Spinal cord (tissue), 10 donors: ENCODE results near the gene VPS54. TPM values are rescaled to one million over a fixed set of nuclear protein-coding genes. Genes with fewer than 3 reads are reported as not detected.
"Not testable (repeated sequence)": the region's sequence is repeated elsewhere in the genome, so short reads cannot be mapped to it uniquely, and the experiment has no call there.

Experiments
- DNase-seq, 6 donors: peaks; one replicate each; pipeline versions ENCODE4 v3.0.0 to v3.0.0-alpha.2; 2013 to 2015; ENCODE audit warnings: low spot score in 6 of 6, low read depth in 4 of 6
- H3K27ac ChIP-seq: one replicate; pipeline ENCODE4 v1.5.1; 2013; ENCODE audit warnings: low read depth, low read length, control low read depth
- H3K27me3 ChIP-seq: one replicate; pipeline ENCODE4 v1.6.1; 2013; ENCODE audit warnings: low read length; ENCODE audit not compliant: control insufficient read depth, insufficient read depth
- H3K36me3 ChIP-seq: one replicate; pipeline ENCODE4 v1.6.1; 2013; ENCODE audit warnings: low read length; ENCODE audit not compliant: control insufficient read depth, insufficient read depth
- H3K4me1 ChIP-seq: one replicate; pipeline ENCODE4 v1.6.1; 2013; ENCODE audit warnings: low read length; ENCODE audit not compliant: control insufficient read depth, insufficient read depth
- H3K4me3 ChIP-seq: one replicate; pipeline ENCODE4 v1.5.1; 2013; ENCODE audit warnings: low read depth, low read length, control low read depth
- H3K9me3 ChIP-seq: one replicate; pipeline ENCODE4 v1.6.1; 2013; ENCODE audit warnings: low read length; ENCODE audit not compliant: control insufficient read depth, insufficient read depth
- WGBS: methylation state at CpG from one replicate; pipeline ENCODE4 v1.1.5; 2013; ENCODE audit warnings: missing lambda C conversion rate; ENCODE audit not compliant: insufficient coverage; 5-methylcytosine and 5-hydroxymethylcytosine counted together
- polyA plus RNA-seq, 2 donors: library from polyadenylated mRNA; unstranded; fragments of 120-200 nt; gene quantifications; one replicate each; pipeline ENCODE4 v1.2.1, GENCODE V29; 2013; ENCODE audit not compliant: insufficient read length in 2 of 2
- total RNA-seq, 2 donors: library from RNA; depleted of rRNA in 1 of 2; stranded (reverse); fragments of 120-200 nt in 1 of 2; fragments of >200 nt in 1 of 2; gene quantifications; one replicate each; pipeline versions ENCODE4 v1.2.3 to v1.2.4, GENCODE V29; 2013 to 2014
- donor health status: healthy.

Gene VPS54
- total and polyA plus RNA-seq, 4 donors: 25.5 to 42.8 (median 30.1) TPM

GRCh38 chr2:63994329-63995070 lies 24.7 kb downstream of the VPS54 start:
- not testable (repeated sequence) for H3K4me3 ChIP-seq, H3K27me3 ChIP-seq, DNase-seq, H3K27ac ChIP-seq, H3K4me1 ChIP-seq, H3K36me3 ChIP-seq, H3K9me3 ChIP-seq
- whole genome bisulfite sequencing: 100% methylated on average over 3 of the region's 9 CpGs

GRCh38 chr2:63993871-63994270 lies 25.4 kb downstream of the VPS54 start:
- H3K36me3 ChIP-seq: no peaks in the 10 kb centered on the region
- H3K9me3 ChIP-seq: no peaks in the 10 kb centered on the region
- H3K27me3 ChIP-seq: no peaks in the 10 kb centered on the region
- H3K4me1 ChIP-seq: no peaks in the 10 kb centered on the region
- H3K4me3 ChIP-seq: no peak overlapping the region
- no peak overlapping the region for H3K27ac ChIP-seq
- DNase-seq: no peak
- 90% methylated on average over 4 of the region's 5 CpGs for WGBS

GRCh38 chr2:63993130-63993584 lies 26.1 kb downstream of the VPS54 start:
- not testable (repeated sequence) for H3K27ac ChIP-seq, H3K4me1 ChIP-seq, H3K27me3 ChIP-seq, H3K36me3 ChIP-seq, H3K9me3 ChIP-seq, H3K4me3 ChIP-seq
- WGBS: 73% methylated on average over 7 of the region's 9 CpGs
- DNase-seq: peak in 1 of 6 donors; percentile 6

- no peaks in the 10 kb centered on the region for H3K4me1 ChIP-seq
- H3K36me3 ChIP-seq: no peaks in the 10 kb centered on the region
- no peak for DNase-seq
- H3K9me3 ChIP-seq: no peaks in the 10 kb centered on the region
- WGBS: 84% methylated on average over 2 of the region's 13 CpGs
- no peaks in the 10 kb centered on the region for H3K27me3 ChIP-seq
- no peak overlapping the region for H3K4me3 ChIP-seq
- no peak overlapping the region for H3K27ac ChIP-seq
These were observed 27.1 kb downstream of the VPS54 start for GRCh38 chr2:63992061-63992685.

GRCh38 chr2:63991173-63991999 lies 27.8 kb downstream of the VPS54 start:
- H3K4me3 ChIP-seq, H3K9me3 ChIP-seq, H3K36me3 ChIP-seq, H3K27ac ChIP-seq, DNase-seq, H3K4me1 ChIP-seq, H3K27me3 ChIP-seq: not testable (repeated sequence)
- WGBS: 94% methylated on average over 7 of the region's 12 CpGs

- no peak overlapping the region for H3K4me3 ChIP-seq
- H3K9me3 ChIP-seq: no peaks in the 10 kb centered on the region
- H3K27me3 ChIP-seq: no peaks in the 10 kb centered on the region
- no peaks in the 10 kb centered on the region for H3K36me3 ChIP-seq
- 89% methylated on average over 11 of the region's 12 CpGs for WGBS
- no peak overlapping the region for H3K27ac ChIP-seq
- no peak for DNase-seq
- no peaks in the 10 kb centered on the region for H3K4me1 ChIP-seq
These were observed 29.2 kb downstream of the VPS54 start for GRCh38 chr2:63990072-63990471.

- H3K27ac ChIP-seq, H3K4me3 ChIP-seq, H3K4me1 ChIP-seq, H3K9me3 ChIP-seq, DNase-seq, H3K27me3 ChIP-seq, H3K36me3 ChIP-seq: not testable (repeated sequence)
- WGBS: 93% methylated on average over 11 of the region's 12 CpGs
These were observed 30.3 kb downstream of the VPS54 start for GRCh38 chr2:63988842-63989436.

GRCh38 chr2:63984606-63985359 lies 34.4 kb downstream of the VPS54 start:
- DNase-seq: no peak
- Histone ChIP-seq H3K4me1 (no peaks in the 10 kb centered on the region), H3K27me3 (no peaks in the 10 kb centered on the region), H3K9me3 (no peaks in the 10 kb centered on the region), H3K4me3 (no peak overlapping the region), H3K36me3 (no peaks in the 10 kb centered on the region), H3K27ac (no peak overlapping the region)
- 90% methylated on average over 1 of the region's 6 CpGs for WGBS

- no peak overlapping the region for H3K27ac ChIP-seq
- no CpG with 5 or more reads among the region's 2 CpGs for WGBS
- H3K9me3 ChIP-seq: no peaks in the 10 kb centered on the region
- H3K36me3 ChIP-seq: no peaks in the 10 kb centered on the region
- H3K4me1 ChIP-seq: no peaks in the 10 kb centered on the region
- no peak for DNase-seq
- no peak overlapping the region for H3K4me3 ChIP-seq
- no peaks in the 10 kb centered on the region for H3K27me3 ChIP-seq
These were observed 35.1 kb downstream of the VPS54 start for GRCh38 chr2:63983986-63984605.
